ENCODE results near the gene BCL3. TPM values are rescaled to one million over a fixed set of nuclear protein-coding genes. Genes with fewer than 3 reads are reported as not detected.

Gene BCL3
- total RNA-seq, 1 donor from 2014 or later = 68.4 TPM

DNA sequence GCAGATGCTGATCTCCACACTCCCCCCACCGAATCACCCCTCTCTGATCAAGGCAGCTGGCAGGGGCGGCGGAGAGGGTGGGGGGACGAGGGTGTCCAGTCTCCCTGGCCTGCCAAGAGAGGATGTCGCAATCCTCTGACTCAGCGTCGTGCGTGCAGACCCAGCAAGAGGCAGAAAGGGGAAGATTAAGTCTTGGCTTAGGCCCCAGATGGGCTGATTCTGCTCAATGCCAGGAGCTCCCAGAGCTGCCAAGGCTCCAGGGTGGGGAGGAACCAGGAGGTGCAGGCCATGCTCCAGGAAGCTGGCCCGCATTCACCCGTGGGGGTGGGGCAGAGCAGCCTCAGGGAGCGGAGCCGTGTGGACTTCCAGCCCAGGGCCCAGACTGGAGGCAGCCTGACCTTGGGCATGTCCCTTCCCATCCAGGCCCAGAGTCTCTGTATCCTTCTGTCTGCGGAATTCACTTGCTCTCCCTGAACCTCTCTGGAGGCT is 6.6 kb upstream of the BCL3 start:
- DNase-seq (ENCODE audit: low spot score) = peak; percentile 99

DNA sequence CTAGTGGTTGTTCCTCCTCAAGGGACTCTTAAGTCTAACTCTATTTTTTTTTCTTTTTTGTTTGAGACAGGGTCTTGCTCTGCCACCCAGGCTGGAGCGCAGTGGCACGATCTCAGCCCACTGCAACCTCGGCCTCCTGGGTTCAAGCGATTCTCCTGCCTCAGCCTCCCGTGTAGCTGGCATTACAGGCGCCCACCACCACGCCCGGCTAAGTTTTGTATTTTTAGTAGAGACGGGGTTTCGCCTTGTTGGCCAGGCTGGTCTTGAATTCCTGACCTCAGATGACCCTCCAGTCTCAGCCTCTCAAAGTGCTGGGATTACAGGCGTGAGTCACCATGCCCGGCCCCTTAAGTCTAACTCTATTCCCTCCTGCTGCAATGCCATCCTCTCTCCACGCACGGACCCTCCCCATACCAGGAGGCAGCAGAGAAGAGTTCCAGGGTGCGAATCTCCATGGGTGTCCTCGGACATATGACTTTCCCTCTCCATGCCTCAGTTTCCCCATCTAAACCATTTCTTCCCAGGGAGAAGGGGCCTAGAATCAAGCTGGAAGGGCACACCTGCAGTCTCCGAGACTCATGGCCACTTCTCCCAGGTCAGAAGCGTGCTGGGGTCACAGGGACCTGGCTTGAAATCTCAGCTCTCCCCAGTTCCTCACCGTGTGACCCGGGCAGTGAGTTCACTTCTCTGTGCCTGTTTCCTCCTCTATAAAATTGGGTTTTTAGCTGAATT is 6.0 kb upstream of the BCL3 start:
- DNase-seq (ENCODE audit: low spot score) = no peak

- no peak for DNase-seq (ENCODE audit: low spot score)
These were observed 3.6 kb upstream of the BCL3 start for GRCh38 chr19:44744871-44745332.

DNA sequence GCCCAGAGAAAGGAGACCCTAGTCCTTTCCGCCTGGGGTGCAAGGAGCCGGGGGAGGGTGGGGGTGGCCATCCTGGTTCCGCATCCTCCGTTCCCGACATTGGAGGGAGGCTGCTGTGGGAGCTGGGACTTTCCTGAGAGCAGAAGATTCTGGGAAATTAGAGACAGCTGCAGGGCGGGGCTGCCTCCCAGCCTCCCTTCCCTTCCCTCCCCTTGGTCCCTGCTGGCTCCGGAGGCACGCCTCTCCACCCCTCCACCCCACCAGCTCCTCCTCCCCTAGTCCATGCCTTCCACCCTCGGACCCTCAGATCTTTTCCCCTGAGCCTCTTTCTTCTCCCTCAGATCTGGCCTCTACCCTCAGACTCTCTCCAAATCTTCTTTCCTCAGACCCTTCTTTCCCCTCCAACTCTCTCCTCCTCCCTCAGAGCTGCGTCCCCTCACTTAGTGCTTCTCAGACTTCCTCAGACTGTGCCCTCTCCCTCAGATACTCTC is 3.1 kb upstream of the BCL3 start:
- DNase-seq (ENCODE audit: low spot score) = peak; percentile 77

DNA sequence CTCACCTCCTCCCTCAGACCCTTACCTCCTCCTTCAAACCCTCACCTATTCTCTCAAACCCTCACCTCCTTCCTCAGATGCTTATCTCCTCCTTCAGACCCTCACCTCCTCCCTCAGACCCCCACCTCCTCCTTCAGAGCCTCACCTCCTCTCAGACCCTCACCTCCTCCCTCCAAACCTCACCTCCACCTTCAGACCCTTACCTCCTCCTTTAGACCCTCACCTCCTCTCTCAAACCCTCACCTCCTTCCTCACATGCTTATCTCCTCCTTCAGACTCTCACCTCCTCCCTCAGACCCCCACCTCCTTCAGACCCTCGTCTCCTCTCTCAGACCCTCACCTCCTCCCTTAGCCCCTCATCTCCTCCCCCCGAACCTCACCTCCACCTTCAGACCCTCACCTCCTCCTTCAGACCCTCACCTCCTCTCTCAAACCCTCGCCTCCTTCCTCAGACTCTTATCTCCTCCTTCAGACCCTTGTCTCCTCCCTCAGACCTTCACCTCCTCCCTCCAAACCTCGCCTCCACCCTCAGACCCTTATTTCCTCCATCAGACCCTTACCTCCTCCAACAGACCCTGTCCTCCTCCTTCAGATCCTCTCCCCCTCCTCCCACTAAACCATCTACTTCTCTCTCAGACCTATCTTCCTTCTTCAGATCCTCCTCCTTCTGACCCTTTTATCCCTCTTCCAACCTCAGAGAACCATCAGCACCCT is 2.5 kb upstream of the BCL3 start:
- no peak for DNase-seq (ENCODE audit: low spot score)

DNA sequence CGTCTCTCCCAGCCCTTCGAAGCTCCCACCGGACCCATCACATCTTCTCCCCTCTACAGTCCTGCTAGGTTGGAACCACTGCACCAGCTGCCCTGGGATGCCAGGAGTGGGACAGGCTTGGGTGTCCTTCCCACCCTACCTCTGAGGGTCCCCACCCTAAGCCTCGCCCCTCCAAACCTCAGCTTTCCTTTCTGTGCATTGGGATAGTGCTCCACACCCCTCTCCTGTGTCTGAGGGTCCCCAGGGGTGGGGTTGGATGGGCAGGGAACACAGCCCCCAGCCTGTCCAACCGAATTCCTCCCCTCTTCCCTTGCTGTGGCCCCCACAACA is 1.9 kb upstream of the BCL3 start:
- DNase-seq (ENCODE audit: low spot score) = no peak

DNA sequence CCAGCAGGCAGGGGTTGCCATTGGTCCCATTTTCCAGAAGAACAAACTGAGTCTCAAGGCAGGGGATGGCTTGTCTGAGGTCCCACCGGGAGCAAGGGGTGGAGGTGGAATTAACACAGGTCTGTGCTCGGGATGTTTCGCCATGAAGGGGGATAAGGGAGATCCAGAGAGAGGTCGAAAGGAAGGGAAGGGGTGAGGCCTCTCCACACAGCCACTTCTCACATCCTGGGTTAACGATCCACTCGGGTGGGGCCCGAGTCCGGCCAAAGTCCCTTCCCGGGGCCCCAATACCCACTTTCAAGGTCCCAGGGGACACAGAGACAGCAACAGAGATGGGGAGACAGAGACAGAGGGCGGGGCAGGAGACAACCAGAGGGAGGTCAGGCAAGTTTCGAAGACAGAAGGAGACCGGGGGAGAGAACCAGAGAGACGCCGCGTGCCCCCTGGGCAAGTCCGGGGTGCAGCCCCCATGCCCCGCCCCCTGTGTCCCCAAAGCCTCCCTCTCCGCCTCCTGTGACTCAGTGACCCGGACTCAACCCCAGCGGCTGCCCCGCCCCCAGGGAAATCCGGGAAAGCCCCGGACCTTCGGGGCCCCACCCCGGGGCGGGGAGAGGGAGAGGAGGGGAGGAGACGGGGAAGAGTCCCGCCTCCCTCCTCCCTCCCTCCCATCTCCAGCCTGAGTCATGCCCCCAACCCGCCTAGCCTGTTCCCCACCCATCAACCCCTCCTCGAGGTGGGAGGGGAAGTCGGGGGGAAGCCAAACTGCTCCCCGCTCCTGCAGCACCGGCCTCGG is 1.4 kb upstream of the BCL3 start:
- DNase-seq (ENCODE audit: low spot score) = peak; percentile 97

GRCh38 chr19:44747739-44748425 is 626 bp upstream of the BCL3 start:
- DNase-seq (ENCODE audit: low spot score) = peak; percentile 73

DNA sequence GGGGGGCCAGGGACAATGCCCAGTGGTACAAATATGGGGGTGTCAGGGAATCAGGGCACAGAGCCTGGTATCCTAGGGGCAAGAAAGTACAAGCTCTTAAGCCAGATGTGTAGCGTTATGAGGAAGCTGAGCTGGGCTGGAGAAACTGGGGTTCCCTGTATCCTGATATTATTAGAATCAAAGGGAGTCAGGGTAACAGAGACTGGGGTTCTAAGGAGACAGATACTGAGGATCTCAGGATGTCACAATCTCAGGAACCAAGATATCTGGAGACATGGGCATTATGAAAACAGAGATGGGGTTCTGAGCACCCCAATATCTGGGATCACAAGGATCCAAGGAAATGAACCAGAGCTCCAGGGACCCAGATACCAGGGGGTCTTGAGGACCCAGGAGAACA is 784 bp downstream of the BCL3 start:
- DNase-seq (ENCODE audit: low spot score) = no peak

DNA sequence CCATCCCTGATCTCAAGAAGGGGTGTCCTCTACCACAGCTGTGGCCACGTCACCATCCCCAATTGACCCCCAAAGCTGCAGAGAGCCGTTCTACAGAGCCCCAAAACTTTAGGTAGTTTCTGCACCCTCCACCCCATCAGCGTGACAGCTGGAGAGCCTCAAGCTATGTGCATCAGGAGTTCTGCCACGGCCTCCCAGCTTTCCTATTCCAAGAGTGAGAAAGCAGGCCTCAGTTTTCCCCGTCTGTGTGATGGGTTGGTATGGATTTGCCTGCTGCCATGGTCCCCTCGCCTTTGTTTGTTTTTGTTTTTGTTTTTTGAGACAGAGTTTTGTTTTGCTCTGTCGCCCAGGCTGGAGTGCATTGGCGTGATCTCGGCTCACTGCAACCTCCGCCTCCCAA is 1.5 kb downstream of the BCL3 start:
- DNase-seq (ENCODE audit: low spot score) = no peak

DNA sequence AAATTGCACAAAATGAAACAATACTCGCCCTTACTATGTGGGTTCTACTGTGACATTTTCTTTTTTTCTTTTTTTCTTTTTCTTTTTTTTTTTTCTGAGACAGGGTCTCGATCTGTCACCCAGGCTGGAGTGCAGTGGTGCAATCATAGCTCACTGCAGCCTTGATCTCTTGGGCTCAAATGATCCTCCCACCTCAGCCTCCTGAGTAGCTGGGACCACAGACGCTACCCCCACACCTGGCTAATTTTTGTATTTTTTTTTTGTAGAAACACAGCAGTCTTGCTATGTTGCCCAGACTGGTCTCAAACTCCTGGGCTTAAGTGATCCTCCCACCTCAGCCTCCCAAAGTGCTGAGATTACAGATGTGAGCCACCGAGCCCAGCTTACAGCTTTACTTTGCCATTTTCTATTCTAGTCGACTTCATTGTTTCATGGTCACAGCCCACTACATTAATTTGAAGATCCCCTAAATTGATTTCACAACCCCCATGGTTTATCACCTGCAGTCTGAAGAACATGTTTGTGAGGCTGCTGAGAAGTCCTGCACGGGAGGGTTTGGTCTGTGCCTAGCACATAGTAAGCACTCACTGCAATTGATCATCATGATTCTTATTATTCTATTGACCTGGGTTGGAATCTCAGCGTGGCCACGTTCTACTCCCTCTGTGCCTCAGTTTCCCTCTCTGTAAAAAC is 3.8 kb downstream of the BCL3 start:
- DNase-seq (ENCODE audit: low spot score) = no peak

DNA sequence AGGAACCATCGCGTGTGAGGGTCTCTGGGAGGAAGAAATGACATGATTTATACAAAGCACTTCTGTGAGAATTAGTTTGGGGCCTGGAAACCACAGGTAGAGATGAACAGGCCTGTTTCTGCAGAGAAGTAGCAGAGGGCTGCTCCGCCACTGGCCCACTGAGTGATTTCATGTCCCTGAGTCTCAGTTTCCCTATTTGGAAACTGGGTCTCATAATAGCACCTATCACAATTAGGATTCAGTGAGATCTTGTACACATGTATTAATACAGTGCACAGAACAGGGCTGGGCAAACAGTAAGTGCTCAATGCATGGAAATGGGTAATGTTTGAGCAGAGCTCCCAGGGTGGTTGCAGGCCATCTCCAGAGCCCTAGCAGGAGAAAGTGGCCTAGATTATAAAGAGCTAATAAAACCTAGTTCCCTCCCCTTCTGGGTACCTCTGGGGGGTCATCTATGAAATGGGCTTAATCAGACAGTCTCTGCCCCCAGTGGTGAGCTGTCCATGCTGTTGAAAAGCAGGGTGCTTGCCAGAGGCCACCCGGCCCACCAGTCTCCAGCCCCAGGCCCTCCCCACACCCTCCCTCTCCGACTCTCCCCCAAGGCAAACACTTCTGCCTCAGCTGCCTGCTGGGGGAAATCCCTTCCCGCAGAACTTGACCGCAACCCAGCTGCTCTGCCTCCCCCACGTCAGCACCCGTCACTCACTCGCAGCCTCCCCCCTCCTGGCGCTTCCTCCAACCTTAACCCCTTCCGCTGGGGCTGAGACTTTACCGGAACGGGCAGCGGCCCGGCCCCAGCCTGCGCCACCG is 4.5 kb downstream of the BCL3 start:
- DNase-seq (ENCODE audit: low spot score) = peak; percentile 96

GRCh38 chr19:44753626-44753931 is 5.1 kb downstream of the BCL3 start:
- DNase-seq (ENCODE audit: low spot score) = no peak

GRCh38 chr19:44753932-44754749 is 5.6 kb downstream of the BCL3 start:
- DNase-seq (ENCODE audit: low spot score) = peak; percentile 97

DNA sequence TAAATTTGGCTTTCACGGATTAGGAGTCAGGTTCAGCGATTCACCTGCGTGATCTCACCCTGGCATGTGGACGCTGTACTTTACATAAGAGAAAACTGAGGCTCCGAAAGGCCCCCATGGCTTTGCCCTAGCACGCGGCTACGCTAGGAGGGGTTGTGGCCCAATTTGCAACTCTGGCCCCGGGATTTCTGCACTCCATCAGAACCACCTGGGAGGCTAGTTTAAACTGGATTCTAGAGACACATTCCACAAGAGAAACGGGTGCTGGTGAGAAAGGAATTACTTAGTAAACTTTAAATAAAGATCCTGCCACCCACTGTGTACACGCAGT is 6.2 kb downstream of the BCL3 start:
- no peak for DNase-seq (ENCODE audit: low spot score)

GRCh38 chr19:44755219-44755618 is 6.7 kb downstream of the BCL3 start:
- no peak for DNase-seq (ENCODE audit: low spot score)

- no peak for DNase-seq (ENCODE audit: low spot score)
These were observed 7.6 kb downstream of the BCL3 start for GRCh38 chr19:44756089-44756562.

- peak; percentile 75 for DNase-seq (ENCODE audit: low spot score)
These were observed 8.7 kb downstream of the BCL3 start for GRCh38 chr19:44757057-44757734.
